Endothelial cell of umbilical vein (primary cell): Measurements from ENCODE around the gene FOXP1. TPM values are rescaled to one million over a fixed set of nuclear protein-coding genes. Genes with fewer than 3 reads are reported as not detected.

Experiments
- BruUV-seq: library from RNA; stranded (reverse); fragments of 400-500 nt; replicated peaks from 2 replicates; lab custom pipeline; 2021; lab: Mats Ljungman, UMichigan
- CTCF ChIA-PET: fragments of 300-600, 350-600 bp; sonication (Branson Sonifier 250); formaldehyde crosslinking; loops from one replicate; lab custom pipeline; 2021; ENCODE audit warnings: antibody characterized with exemption, inconsistent platforms; lab: Charles Lee
- POLR2A ChIA-PET: fragments of 300-600, 350-600 bp; sonication (Branson Sonifier 250); formaldehyde crosslinking; loops from one replicate; lab custom pipeline; 2021; ENCODE audit warnings: antibody characterized with exemption, inconsistent platforms; lab: Charles Lee
- DNase-seq: peaks from one replicate; pipeline ENCODE4 v3.0.0-alpha.2; 2011; ENCODE audit warnings: low read depth, low spot score
- FAIRE-seq: peaks from 2 replicates; lab custom pipeline; 2011; peaks lifted over from hg19 to GRCh38; lab: Jason Lieb, UNC
- H2AFZ ChIP-seq: 2 replicates; pipeline ENCODE4 v1.6.0; 2012; ENCODE audit warnings: low read depth, low read length, control low read depth, inconsistent platforms
- H3K27ac ChIP-seq: 2 replicates; pipeline ENCODE4 v1.5.1; 2011; ENCODE audit warnings: low read depth, mild to moderate bottlenecking, control low read depth, low read length, moderate library complexity; ENCODE audit not compliant: insufficient read depth
- H3K27me3 ChIP-seq, 2 experiments: 2 replicates each; pipeline versions ENCODE4 v1.6.0 to v1.6.1; 2011; ENCODE audit warnings: low read length in 2 of 2, mixed read lengths in 1 of 2; ENCODE audit not compliant: control insufficient read depth in 2 of 2, insufficient read depth in 2 of 2
- H3K36me3 ChIP-seq, 2 experiments: 2 replicates in 1 of 2; 3 replicates in 1 of 2; pipeline ENCODE4 v1.5.1; 2011; ENCODE audit warnings: low read length in 2 of 2, mild to moderate bottlenecking in 1 of 2, moderate library complexity in 1 of 2; ENCODE audit not compliant: control insufficient read depth in 2 of 2, insufficient read depth in 2 of 2; ENCODE audit errors: extremely low read depth in 1 of 2
- H3K4me1 ChIP-seq: 3 replicates; pipeline ENCODE4 v1.5.1; 2011; ENCODE audit warnings: mild to moderate bottlenecking, low read length; ENCODE audit not compliant: control insufficient read depth, insufficient read depth; ENCODE audit errors: extremely low read depth
- H3K4me2 ChIP-seq: 2 replicates; pipeline ENCODE4 v1.6.1; 2011; ENCODE audit warnings: low read length, control low read depth, mixed read lengths; ENCODE audit not compliant: insufficient read depth
- H3K4me3 ChIP-seq, 3 experiments: fragments of 200-600 bp in 1 of 3; sonication (generic), shearing (Covaris generic) in 1 of 3; replicated peaks in 1 of 3; 2 replicates each; pipeline ENCODE4 v1.5.1; 2011 to 2016; ENCODE audit warnings: control low read depth in 3 of 3, low read length in 3 of 3, mild to moderate bottlenecking in 2 of 3, inconsistent platforms in 1 of 3, low read depth in 1 of 3, moderate library complexity in 1 of 3; ENCODE audit not compliant: insufficient read depth in 1 of 3
- H3K79me2 ChIP-seq: 2 replicates; pipeline ENCODE4 v1.6.0; 2012; ENCODE audit warnings: low read length, inconsistent platforms; ENCODE audit not compliant: control insufficient read depth, insufficient read depth
- H3K9ac ChIP-seq: replicated peaks from 2 replicates; pipeline ENCODE3; 2011; ENCODE audit warnings: low read length, control low read depth; ENCODE audit not compliant: insufficient read depth; ENCODE audit errors: extremely low read depth
- H3K9me1 ChIP-seq: replicated peaks from 3 replicates; pipeline ENCODE4 v1.6.0; 2011; ENCODE audit warnings: mild to moderate bottlenecking, low read length; ENCODE audit not compliant: control insufficient read depth, insufficient read depth; ENCODE audit errors: extremely low read depth
- H3K9me3 ChIP-seq: replicated peaks from 2 replicates; pipeline ENCODE4 v1.5.1; 2012; ENCODE audit warnings: low read length, inconsistent platforms; ENCODE audit not compliant: control insufficient read depth, insufficient read depth
- H4K20me1 ChIP-seq: replicated peaks from 2 replicates; pipeline ENCODE3; 2011; ENCODE audit warnings: mild to moderate bottlenecking, low read length; ENCODE audit not compliant: control insufficient read depth, insufficient read depth; ENCODE audit errors: extremely low read depth
- EZH2 ChIP-seq: IDR thresholded peaks from 2 replicates; pipeline ENCODE4 v1.6.1; 2012; ENCODE audit warnings: borderline replicate concordance, low read depth, mild to moderate bottlenecking, moderate library complexity, low read length, inconsistent platforms; ENCODE audit not compliant: severe bottlenecking
- FOS ChIP-seq: IDR thresholded peaks from 2 replicates; pipeline ENCODE4 v1.6.1; 2011; ENCODE audit warnings: mild to moderate bottlenecking, low read length, moderate library complexity, borderline replicate concordance; ENCODE audit not compliant: insufficient read depth
- JUN ChIP-seq: IDR thresholded peaks from 2 replicates; pipeline ENCODE4 v1.6.1; 2011; ENCODE audit warnings: borderline replicate concordance, low read depth; ENCODE audit not compliant: insufficient read length, insufficient read depth
- MYC ChIP-seq: IDR thresholded peaks from one replicate; pipeline ENCODE4 v1.6.1; 2011; ENCODE audit warnings: mild to moderate bottlenecking, low read depth, low read length
- POLR2A ChIP-seq: IDR thresholded peaks from 2 replicates; pipeline ENCODE4 v1.6.1; 2012; ENCODE audit warnings: low read depth, mild to moderate bottlenecking, control low read depth, low read length
- POLR2AphosphoS5 ChIP-seq: IDR thresholded peaks from 2 replicates; pipeline ENCODE4 v1.6.1; 2012; ENCODE audit warnings: low read depth, mild to moderate bottlenecking, control low read depth, low read length, moderate library complexity; ENCODE audit not compliant: insufficient read depth
- dilution Hi-C: fragments of 300-500 bp; cut with MboI; formaldehyde crosslinking; loops from one replicate; pipeline ENCODE4 v1.15.0; 2019; ENCODE audit warnings: low sequenced_read_pairs; ENCODE audit not compliant: extremely low pct_ligation_motif_present
- intact Hi-C: fragments of 100-400 bp; cut with micrococcal nuclease; formaldehyde crosslinking; loops from one replicate; pipeline ENCODE4 v1.10.0; 2022
- polyA plus RNA-seq, 4 experiments: library from polyadenylated mRNA; depleted of rRNA in 3 of 4; stranded (reverse) in 3 of 4; unstranded in 1 of 4; fragments of >200 nt; gene quantifications; 2 replicates each; pipeline versions ENCODE4 v1.2.1 to v1.2.3, GENCODE V29; 2011 to 2012; ENCODE audit warnings: missing spikeins in 1 of 4
- total RNA-seq: library from RNA; stranded (reverse); gene quantifications from 2 replicates; pipeline ENCODE4 v1.2.3, GENCODE V29; 2021
- TF ChIP-seq, protein P1 (sequence below), 2 donors: IDR thresholded peaks; 1 replicate in 1 of 2; 2 replicates in 1 of 2; pipeline ENCODE4 v1.5.1; 2011; ENCODE audit warnings: low read length in 2 of 2, mild to moderate bottlenecking in 2 of 2, moderate library complexity in 2 of 2, control low read depth in 1 of 2, inconsistent platforms in 1 of 2, low read depth in 1 of 2; ENCODE audit not compliant: insufficient read depth in 1 of 2; ENCODE audit errors: extremely low read depth in 1 of 2
- TF ChIP-seq, protein P2 (sequence below): IDR thresholded peaks from 2 replicates; pipeline ENCODE4 v1.6.1; 2011; ENCODE audit not compliant: insufficient read depth, insufficient read length

FOXP1 gene
- total and polyA plus RNA-seq, 2 donors (not counting 3 experiments of a cell fraction or from before 2014, with no cell fraction given) = 41.0 to 107 TPM

DNA sequence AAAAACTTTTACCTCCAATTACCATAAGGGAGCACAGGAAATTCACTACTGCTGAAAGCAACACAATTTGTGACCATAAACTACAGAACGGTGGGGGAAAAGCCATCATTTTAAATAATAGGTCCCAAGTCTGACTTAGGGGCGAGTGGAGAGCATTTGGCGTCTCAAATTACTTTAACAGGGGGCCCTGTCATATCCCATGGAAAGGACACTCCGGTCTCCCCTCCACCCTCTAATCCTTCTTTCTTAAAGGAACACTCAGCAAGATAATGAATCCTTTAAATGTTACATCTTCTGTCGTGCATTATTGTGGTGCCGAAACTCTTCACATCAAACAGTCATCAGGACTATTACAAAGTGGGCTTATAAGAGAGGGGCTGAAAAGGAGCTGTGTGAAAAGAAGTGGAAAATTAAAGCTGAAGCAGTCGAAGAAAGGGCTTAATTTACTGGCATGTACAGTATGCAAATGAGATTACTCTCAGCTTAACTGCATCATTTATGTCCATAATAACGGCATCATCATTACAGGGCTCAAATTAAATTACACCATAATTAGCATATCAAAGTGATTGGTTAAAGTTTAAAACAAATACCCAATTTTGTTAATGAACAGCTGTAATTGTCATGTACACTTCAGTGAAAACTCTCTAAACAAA, 342.2 kb downstream of the FOXP1 start:
- Histone ChIP-seq H3K4me1 (peaks cover 9% of the 10 kb centered on the region), H3K9me3 (no peaks in the 10 kb centered on the region), H2AFZ (no peak overlapping the region), H3K36me3 (no peaks in the 10 kb centered on the region), H3K4me2 (no peak overlapping the region), H4K20me1 (no peaks in the 10 kb centered on the region), H3K27ac (no peak overlapping the region), H3K27me3 (no peaks in the 10 kb centered on the region), H3K9ac (no peak overlapping the region), H3K9me1 (no peaks in the 10 kb centered on the region), H3K4me3 (no peak overlapping the region), H3K79me2 (no peaks in the 10 kb centered on the region)
- no TSS peak for BruUV-seq
- no peak for TF ChIP-seq JUN
- TF ChIP-seq POLR2A = no peak
- TF ChIP-seq, protein P1, sequence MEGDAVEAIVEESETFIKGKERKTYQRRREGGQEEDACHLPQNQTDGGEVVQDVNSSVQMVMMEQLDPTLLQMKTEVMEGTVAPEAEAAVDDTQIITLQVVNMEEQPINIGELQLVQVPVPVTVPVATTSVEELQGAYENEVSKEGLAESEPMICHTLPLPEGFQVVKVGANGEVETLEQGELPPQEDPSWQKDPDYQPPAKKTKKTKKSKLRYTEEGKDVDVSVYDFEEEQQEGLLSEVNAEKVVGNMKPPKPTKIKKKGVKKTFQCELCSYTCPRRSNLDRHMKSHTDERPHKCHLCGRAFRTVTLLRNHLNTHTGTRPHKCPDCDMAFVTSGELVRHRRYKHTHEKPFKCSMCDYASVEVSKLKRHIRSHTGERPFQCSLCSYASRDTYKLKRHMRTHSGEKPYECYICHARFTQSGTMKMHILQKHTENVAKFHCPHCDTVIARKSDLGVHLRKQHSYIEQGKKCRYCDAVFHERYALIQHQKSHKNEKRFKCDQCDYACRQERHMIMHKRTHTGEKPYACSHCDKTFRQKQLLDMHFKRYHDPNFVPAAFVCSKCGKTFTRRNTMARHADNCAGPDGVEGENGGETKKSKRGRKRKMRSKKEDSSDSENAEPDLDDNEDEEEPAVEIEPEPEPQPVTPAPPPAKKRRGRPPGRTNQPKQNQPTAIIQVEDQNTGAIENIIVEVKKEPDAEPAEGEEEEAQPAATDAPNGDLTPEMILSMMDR (IDR thresholded peaks at IDR 0.05; ENCODE audit: extremely low read depth in 1 of 2, insufficient read depth in 1 of 2, low read depth in 1 of 2, low read length in 2 of 2) = no peak
- no peak for TF ChIP-seq FOS
- TF ChIP-seq MYC = no peak
- no peak for TF ChIP-seq EZH2
- TF ChIP-seq POLR2AphosphoS5 = no peak
- TF ChIP-seq, protein P2, sequence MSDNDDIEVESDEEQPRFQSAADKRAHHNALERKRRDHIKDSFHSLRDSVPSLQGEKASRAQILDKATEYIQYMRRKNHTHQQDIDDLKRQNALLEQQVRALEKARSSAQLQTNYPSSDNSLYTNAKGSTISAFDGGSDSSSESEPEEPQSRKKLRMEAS = no peak
- ChIA-PET POLR2A (no interaction called here), CTCF (interaction anchor here (1.1 kb wide), 2 partner anchors 16 to 27 kb away, joined by 3 to 4 read pairs; no protein-coding TSS in a partner anchor)
- dilution Hi-C loops = no loop called here
- no peak for DNase-seq
- intact Hi-C loops = no loop called here
- no peak for FAIRE-seq
